ENCODE data around the gene CDC14B. TPM values are rescaled to one million over a fixed set of nuclear protein-coding genes. Genes with fewer than 3 reads are reported as not detected.
"Not testable (repeated sequence)": the region's sequence is repeated elsewhere in the genome, so short reads cannot be mapped to it uniquely, and the experiment has no call there.

Gene CDC14B
- total RNA-seq, 2 donors from 2014 or later = 1.5 to 2.6 TPM

GRCh38 chr9:96503918-96504317, 115.7 kb downstream of the CDC14B start:
- DNase-seq (ENCODE audit: low spot score in 2 of 2) (no peak), ATAC-seq (no peak)
- Mint-ChIP-seq H3K9me3 (no peaks in the 10 kb centered on the region), H3K27ac (no peak overlapping the region), H3K36me3 (no peaks in the 10 kb centered on the region)

- ATAC-seq = not testable (repeated sequence)
Observed at GRCh38 chr9:96503374-96503748, 116.3 kb downstream of the CDC14B start.

GRCh38 chr9:96502539-96503373, 116.9 kb downstream of the CDC14B start:
- DNase-seq (ENCODE audit: low spot score in 2 of 2) (no peak), ATAC-seq (no peak)
- Mint-ChIP-seq H3K36me3 (no peaks in the 10 kb centered on the region), H3K9me3 (no peaks in the 10 kb centered on the region), H3K27ac (no peak overlapping the region)

More at GRCh38 chr9:96503374-96503748, 116.3 kb downstream of the CDC14B start:
- not testable (repeated sequence) for H3K36me3 Mint-ChIP-seq; H3K27ac Mint-ChIP-seq; DNase-seq (ENCODE audit: low spot score in 2 of 2); H3K9me3 Mint-ChIP-seq

- ATAC-seq = no peak
- Mint-ChIP-seq H3K27ac (peak overlapping the region in 1 of 2 donors; percentile 39), H3K9me3 (no peaks in the 10 kb centered on the region), H3K36me3 (no peaks in the 10 kb centered on the region)
- DNase-seq (ENCODE audit: low spot score in 2 of 2) = no peak
Observed at GRCh38 chr9:96501633-96502538, 117.8 kb downstream of the CDC14B start.

GRCh38 chr9:96500696-96501632, 118.7 kb downstream of the CDC14B start:
- DNase-seq (ENCODE audit: low spot score in 2 of 2) = no peak
- H3K9me3 Mint-ChIP-seq = no peaks in the 10 kb centered on the region
- peak overlapping the region in 1 of 2 donors; percentile 39 for H3K27ac Mint-ChIP-seq
- no peaks in the 10 kb centered on the region for H3K36me3 Mint-ChIP-seq
- ATAC-seq = no peak

- DNase-seq (ENCODE audit: low spot score in 2 of 2) (no peak), ATAC-seq (no peak)
- Mint-ChIP-seq H3K9me3 (no peaks in the 10 kb centered on the region), H3K27ac (peak overlapping the region in 1 of 2 donors; percentile 32), H3K36me3 (no peaks in the 10 kb centered on the region)
Observed at GRCh38 chr9:96499257-96499656, 120.4 kb downstream of the CDC14B start.

- ATAC-seq (no peak), DNase-seq (ENCODE audit: low spot score in 2 of 2) (no peak)
- Mint-ChIP-seq H3K27ac (peak overlapping the region in 1 of 2 donors; percentile 32), H3K36me3 (no peaks in the 10 kb centered on the region), H3K9me3 (no peaks in the 10 kb centered on the region)
Observed at GRCh38 chr9:96498796-96499195, 120.8 kb downstream of the CDC14B start.

GRCh38 chr9:96497117-96497399, 122.6 kb downstream of the CDC14B start:
- DNase-seq (ENCODE audit: low spot score in 2 of 2) (no peak), ATAC-seq (no peak)
- Mint-ChIP-seq H3K9me3 (no peaks in the 10 kb centered on the region), H3K36me3 (no peaks in the 10 kb centered on the region), H3K27ac (no peak overlapping the region)

- ATAC-seq = no peak
- peaks cover 3 to 5% of the 10 kb centered on the region in 2 donors for H3K36me3 Mint-ChIP-seq
- DNase-seq (ENCODE audit: low spot score in 2 of 2) = no peak
- no peak overlapping the region for H3K27ac Mint-ChIP-seq
- H3K9me3 Mint-ChIP-seq = no peaks in the 10 kb centered on the region
Observed at GRCh38 chr9:96496368-96497116, 123.1 kb downstream of the CDC14B start.

- ATAC-seq (no peak), DNase-seq (ENCODE audit: low spot score in 2 of 2) (no peak)
- Mint-ChIP-seq H3K27ac (no peak overlapping the region), H3K36me3 (peaks cover 7% of the 10 kb centered on the region in 2 donors), H3K9me3 (no peaks in the 10 kb centered on the region)
Observed at GRCh38 chr9:96495341-96495740, 124.3 kb downstream of the CDC14B start.

GRCh38 chr9:96494215-96494800, 125.3 kb downstream of the CDC14B start:
- no peak for DNase-seq (ENCODE audit: low spot score in 2 of 2)
- Mint-ChIP-seq H3K36me3 (peaks cover 12% of the 10 kb centered on the region in 2 donors), H3K9me3 (no peaks in the 10 kb centered on the region), H3K27ac (peak overlapping the region in 1 of 2 donors; percentile 67)
- no peak for ATAC-seq

GRCh38 chr9:96493757-96494156, 125.9 kb downstream of the CDC14B start:
- ATAC-seq (no peak), DNase-seq (ENCODE audit: low spot score in 2 of 2) (no peak)
- Mint-ChIP-seq H3K27ac (peak overlapping the region in 1 of 2 donors; percentile 67), H3K36me3 (peaks cover 12% of the 10 kb centered on the region in 2 donors), H3K9me3 (no peaks in the 10 kb centered on the region)

- ATAC-seq = no peak
- DNase-seq (ENCODE audit: low spot score in 2 of 2) = no peak
- Mint-ChIP-seq H3K9me3 (no peaks in the 10 kb centered on the region), H3K36me3 (peaks cover 12% of the 10 kb centered on the region in 2 donors), H3K27ac (peak overlapping the region in 1 of 2 donors; percentile 67)
Observed at GRCh38 chr9:96492993-96493531, 126.6 kb downstream of the CDC14B start.

GRCh38 chr9:96491880-96492525, 127.6 kb downstream of the CDC14B start:
- H3K27ac Mint-ChIP-seq = peak overlapping the region; percentile 68 to 96
- no peaks in the 10 kb centered on the region for H3K9me3 Mint-ChIP-seq
- DNase-seq (ENCODE audit: low spot score in 2 of 2) (no peak), ATAC-seq (no peak)
- H3K36me3 Mint-ChIP-seq = peaks cover 12% of the 10 kb centered on the region in 2 donors
